ENCODE results near the gene ALDOC. TPM values are rescaled to one million over a fixed set of nuclear protein-coding genes. Genes with fewer than 3 reads are reported as not detected.

Gene ALDOC
- total RNA-seq, 1 experiment from 2014 or later = 53.2 TPM

GRCh38 chr17:28530926-28531325 is 45.8 kb downstream of the ALDOC start:
- Histone ChIP-seq H3K79me2 (ENCODE audit: insufficient read depth, low read length) (no peaks in the 10 kb centered on the region), H3K9me3 (ENCODE audit: control insufficient read depth, low read depth, low read length) (no peaks in the 10 kb centered on the region), H3K27ac (ENCODE audit: insufficient read length, low read depth, low read length) (no peak overlapping the region), H2BK120ac (ENCODE audit: low read depth, low read length, poor library complexity, severe bottlenecking) (no peak overlapping the region), H3K9ac (ENCODE audit: extremely low read depth, insufficient read length, low read length) (no peak overlapping the region), H4K5ac (ENCODE audit: insufficient read length, low read depth, low read length) (no peak overlapping the region), H2AK5ac (ENCODE audit: insufficient read length, low read length) (no peak overlapping the region), H3K23ac (ENCODE audit: insufficient read length, low read depth, low read length) (no peak overlapping the region), H4K91ac (ENCODE audit: insufficient read length, low read depth, low read length) (no peak overlapping the region), H3K4me2 (ENCODE audit: insufficient read depth, insufficient read length, low read length) (no peak overlapping the region), H3K14ac (ENCODE audit: insufficient read depth, low read length) (no peak overlapping the region), H2BK12ac (ENCODE audit: insufficient read length, low read depth, low read length) (no peak overlapping the region), H3K56ac (ENCODE audit: insufficient read length, low read depth, low read length) (no peak overlapping the region), H3K27me3 (ENCODE audit: insufficient read depth, low read length) (no peaks in the 10 kb centered on the region), H4K20me1 (ENCODE audit: control insufficient read depth, insufficient read depth, insufficient read length) (no peaks in the 10 kb centered on the region), H4K8ac (replicated peaks; ENCODE audit: insufficient read length, low read depth, low read length) (no peak overlapping the region), H2BK15ac (ENCODE audit: low read depth, low read length) (no peak overlapping the region), H2BK20ac (ENCODE audit: low read depth, low read length, poor library complexity, severe bottlenecking) (no peak overlapping the region), H3K4ac (ENCODE audit: low read depth, low read length) (no peak overlapping the region), H2AFZ (ENCODE audit: low read length) (no peak overlapping the region), H3K4me1 (ENCODE audit: insufficient read depth, low read length) (no peaks in the 10 kb centered on the region), H3K18ac (ENCODE audit: insufficient read length, low read depth, low read length) (no peak overlapping the region), H3T11ph (ENCODE audit: low read length) (no peak overlapping the region), H3K79me1 (ENCODE audit: insufficient read depth, low read depth, low read length, poor library complexity, severe bottlenecking) (no peaks in the 10 kb centered on the region), H3K23me2 (ENCODE audit: insufficient read length, low read depth, low read length, poor library complexity, severe bottlenecking) (no peaks in the 10 kb centered on the region), H2BK5ac (ENCODE audit: insufficient read length, low read length) (no peak overlapping the region)
- no peak for TF ChIP-seq CTCF (conservative IDR thresholded peaks at IDR 0.05)
- Mint-ChIP-seq H3K36me3 (ENCODE audit: insufficient read depth in 1 of 3, low read depth in 3 of 3) (no peaks in the 10 kb centered on the region), H3K4me3 (no peak overlapping the region), H3K27me3 (ENCODE audit: low read depth) (peaks cover 12% of the 10 kb centered on the region), H3K9me3 (no peaks in the 10 kb centered on the region), H3K27ac (peak overlapping the region in 1 of 3 experiments; percentile 63; a peak in 1 of 7 replicates), H3K4me1 (peaks cover 0 to 26% of the 10 kb centered on the region in 2 experiments; a peak in 2 of 4 replicates)
- WGBS (ENCODE audit: extremely low coverage, insufficient read length, low lambda C conversion rate) = no CpG with 5 or more reads among the region's 7 CpGs
- no peak for DNase-seq

Measured in H9 (cell line).